ENCODE measurements around the gene TGM5. TPM values are rescaled to one million over a fixed set of nuclear protein-coding genes. Genes with fewer than 3 reads are reported as not detected.
"Not testable (repeated sequence)": the region's sequence is repeated elsewhere in the genome, so short reads cannot be mapped to it uniquely, and the experiment has no call there.

Gene TGM5
- total RNA-seq, 4 donors from 2014 or later: 0.28 to 5.0 (median 0.94) TPM; not detected in 1

DNA sequence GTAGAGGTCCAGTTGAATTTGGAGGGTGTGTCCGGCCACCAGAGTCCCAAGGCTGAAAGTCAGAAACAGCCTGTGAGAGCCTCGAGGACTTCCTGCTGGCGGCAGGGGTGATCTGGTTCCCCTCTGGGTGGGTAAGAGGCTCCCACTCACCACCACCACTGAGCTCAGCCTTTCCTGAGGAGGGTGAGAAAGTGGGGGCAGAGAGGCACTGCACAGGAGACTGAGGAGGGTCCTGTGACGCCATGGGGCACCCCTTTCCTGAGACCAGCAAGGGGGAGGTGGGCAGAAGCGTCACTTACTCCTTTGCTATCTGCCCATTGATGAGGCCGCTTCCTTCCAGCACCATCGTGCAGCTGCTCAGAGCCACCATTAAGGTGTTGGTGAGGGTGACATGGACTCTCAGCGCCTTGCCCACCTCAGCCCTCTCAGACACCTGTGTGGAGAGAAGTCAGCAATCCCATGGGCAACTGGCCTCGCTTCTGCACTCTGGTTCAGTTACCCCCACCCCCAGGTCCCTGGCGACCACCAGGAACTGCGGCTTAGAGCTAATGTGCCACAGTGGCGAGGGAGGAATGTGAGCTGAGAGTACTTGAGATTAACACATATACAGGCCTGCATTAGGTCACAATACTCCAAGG, 10.0 kb upstream of the TGM5 start:
- ATAC-seq (ENCODE audit: low FRiP score) (no peak), DNase-seq (ENCODE audit: low spot score) (no peak)
- TF ChIP-seq, protein P1, sequence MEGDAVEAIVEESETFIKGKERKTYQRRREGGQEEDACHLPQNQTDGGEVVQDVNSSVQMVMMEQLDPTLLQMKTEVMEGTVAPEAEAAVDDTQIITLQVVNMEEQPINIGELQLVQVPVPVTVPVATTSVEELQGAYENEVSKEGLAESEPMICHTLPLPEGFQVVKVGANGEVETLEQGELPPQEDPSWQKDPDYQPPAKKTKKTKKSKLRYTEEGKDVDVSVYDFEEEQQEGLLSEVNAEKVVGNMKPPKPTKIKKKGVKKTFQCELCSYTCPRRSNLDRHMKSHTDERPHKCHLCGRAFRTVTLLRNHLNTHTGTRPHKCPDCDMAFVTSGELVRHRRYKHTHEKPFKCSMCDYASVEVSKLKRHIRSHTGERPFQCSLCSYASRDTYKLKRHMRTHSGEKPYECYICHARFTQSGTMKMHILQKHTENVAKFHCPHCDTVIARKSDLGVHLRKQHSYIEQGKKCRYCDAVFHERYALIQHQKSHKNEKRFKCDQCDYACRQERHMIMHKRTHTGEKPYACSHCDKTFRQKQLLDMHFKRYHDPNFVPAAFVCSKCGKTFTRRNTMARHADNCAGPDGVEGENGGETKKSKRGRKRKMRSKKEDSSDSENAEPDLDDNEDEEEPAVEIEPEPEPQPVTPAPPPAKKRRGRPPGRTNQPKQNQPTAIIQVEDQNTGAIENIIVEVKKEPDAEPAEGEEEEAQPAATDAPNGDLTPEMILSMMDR (IDR thresholded peaks at IDR 0.05): no peak

DNA sequence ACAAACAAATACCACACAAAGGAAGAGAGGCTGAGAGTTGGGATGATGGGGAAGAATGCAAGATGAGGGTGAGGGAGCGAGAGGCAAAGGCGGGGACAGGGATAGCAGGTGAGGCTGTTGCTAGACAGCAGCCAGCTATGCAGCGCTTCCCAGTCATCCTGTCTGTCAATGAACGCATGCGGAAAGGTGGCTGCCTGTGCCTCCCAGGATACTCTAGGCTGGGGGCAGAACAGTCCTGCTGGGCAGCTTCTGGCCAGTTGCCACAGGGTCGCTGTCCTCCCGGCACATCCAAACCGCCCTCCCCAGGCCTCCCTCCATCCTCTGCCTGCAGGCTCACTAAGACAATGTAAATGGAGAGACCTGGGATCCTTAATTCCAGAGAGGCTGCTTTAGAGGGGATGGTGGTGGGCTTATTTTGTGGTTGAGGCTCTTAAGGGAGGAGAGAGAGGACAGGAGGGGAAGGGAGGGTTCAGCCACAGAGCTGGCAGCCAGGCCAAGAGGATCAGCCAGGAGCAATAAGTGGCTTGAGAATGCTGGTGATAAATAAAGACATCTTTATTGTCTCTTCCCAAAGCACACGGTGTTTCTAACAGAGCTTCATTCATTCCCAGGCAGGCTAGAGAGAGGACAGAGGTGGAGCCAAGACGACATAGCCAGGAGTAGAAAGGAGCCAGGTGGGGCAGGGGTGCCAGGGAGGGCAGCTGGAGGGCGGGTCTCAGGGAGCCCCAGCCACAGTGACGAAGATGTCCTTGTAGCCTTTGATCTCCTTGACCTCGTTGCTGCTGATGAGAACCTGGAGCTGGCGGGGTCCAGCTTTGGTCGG, 9.2 kb upstream of the TGM5 start:
- TF ChIP-seq, protein P1 (IDR thresholded peaks at IDR 0.05): no peak
- DNase-seq (ENCODE audit: low spot score) (no peak), ATAC-seq (ENCODE audit: low FRiP score) (no peak)

DNA sequence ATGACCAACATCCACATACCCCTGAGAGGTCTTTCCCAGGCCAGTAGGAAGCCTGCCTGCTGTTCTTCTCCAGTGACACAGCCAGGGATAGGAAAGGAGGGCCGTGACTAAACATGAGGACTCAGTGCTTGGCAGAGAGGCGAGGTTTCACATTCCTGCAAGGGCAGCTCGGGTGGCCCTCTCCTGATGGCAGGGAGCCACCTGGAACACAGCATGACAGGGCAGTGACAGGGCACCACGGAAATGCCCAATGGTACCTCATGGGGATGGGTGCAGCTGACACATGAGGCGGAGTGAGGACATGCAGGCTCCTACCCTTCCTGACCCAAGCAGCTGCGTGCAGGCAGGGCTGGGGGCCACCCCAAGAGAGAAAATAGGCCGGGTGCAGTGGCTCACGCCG, 7.4 kb upstream of the TGM5 start:
- TF ChIP-seq, protein P1 (IDR thresholded peaks at IDR 0.05): no peak
- ATAC-seq (ENCODE audit: low FRiP score) (no peak), DNase-seq (ENCODE audit: low spot score) (no peak)

DNA sequence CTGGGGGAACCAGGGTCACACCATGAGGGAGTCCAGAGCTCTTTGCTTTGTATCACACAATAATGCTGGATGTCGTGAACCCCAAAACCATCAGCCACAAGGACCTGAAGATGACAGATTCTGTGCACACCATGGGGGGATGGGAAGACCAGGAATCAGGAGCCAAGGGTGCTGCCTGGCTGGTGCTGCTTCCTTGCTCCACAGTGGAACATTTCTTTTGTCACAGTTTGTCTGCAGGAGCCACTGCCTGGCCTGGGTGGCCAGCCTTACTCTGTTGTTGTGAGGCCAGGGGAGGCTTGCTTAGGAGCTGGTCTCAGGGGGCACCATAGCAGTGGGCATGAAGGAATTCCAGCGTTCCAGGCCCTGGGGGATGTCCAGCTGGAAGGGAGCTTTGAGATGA, 6.5 kb upstream of the TGM5 start:
- ATAC-seq (ENCODE audit: low FRiP score) (no peak), DNase-seq (ENCODE audit: low spot score) (no peak)
- TF ChIP-seq, protein P1 (IDR thresholded peaks at IDR 0.05): no peak

DNA sequence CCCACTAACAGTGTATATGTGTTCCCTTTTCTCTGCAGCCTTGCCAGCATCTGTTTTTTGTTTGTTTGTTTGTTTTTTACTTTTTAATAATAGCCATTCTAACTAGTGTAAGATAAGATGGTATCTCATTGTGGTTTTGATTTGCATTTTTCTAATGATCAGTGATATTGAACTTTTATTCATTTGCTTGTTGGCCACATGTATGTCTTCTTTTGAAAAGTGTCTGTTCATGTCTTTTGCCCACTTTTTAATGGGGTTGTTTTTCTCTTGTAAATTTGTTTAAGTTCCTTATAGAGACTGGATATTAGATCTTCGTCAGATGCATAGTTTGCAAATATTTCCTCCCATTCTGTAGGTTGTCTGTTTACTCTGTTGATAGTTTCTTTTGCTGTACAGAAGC, 5.2 kb upstream of the TGM5 start:
- not testable (repeated sequence) for ATAC-seq (ENCODE audit: low FRiP score); DNase-seq (ENCODE audit: low spot score)

DNA sequence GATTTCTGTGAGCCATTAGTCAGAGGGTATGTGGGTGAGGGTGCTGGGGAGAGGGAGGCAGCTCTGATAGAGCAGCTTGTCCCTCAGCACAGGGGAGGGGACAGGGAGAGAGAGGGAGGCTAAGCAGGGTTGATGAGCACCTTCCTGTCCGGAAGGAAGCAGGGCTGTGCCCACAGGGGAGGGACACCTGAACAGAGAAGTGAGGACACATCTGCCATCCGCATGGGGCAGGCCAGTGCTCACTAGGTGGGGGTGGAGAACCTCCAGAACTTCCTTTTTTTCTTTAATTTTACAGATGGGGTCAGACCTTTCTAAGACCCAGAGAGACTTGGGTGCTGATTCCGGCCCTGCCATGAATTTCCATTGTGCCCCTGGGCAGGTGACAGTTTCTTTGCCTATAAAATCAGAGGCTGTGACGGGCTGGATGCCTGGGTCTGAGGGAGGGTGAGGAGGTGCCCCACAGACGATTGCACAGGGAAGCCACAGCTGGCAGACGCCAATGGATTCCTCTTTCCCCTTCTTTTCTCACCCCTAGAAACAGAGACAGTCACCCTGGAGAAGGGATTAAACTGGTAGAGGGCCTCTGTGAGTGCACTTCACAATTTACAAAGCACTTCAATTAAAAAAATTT, 4.1 kb upstream of the TGM5 start:
- TF ChIP-seq, protein P1 (IDR thresholded peaks at IDR 0.05): no peak
- DNase-seq (ENCODE audit: low spot score) (no peak), ATAC-seq (ENCODE audit: low FRiP score) (no peak)

DNA sequence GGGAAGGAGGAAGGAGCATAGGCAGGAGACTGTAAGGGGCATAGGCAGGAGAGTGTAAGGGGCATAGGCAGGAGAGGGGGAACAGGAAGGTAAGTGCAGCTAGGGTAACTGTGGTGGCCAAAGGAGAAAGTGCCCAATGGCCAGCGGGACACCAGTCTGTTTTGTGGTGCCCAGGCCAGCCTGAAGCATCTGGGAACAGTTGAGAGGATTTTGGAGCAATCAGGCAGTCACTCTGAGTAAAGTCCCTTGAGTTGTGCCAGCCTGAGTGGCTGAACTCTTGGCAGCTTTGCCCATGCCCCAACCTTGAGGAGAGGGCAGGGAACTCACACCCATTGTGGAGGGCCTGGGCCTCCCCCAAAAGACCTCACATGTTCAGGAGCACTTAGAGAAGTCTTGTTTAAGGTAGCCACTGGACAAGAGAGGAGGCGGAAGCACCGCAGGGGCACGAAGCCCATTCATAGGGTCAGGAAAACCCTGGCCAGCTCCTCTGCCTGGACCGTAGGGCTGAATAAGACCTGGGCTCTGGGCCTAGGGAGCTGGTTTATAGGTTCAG, 3.5 kb upstream of the TGM5 start:
- DNase-seq (ENCODE audit: low spot score) (no peak), ATAC-seq (ENCODE audit: low FRiP score) (no peak)
- TF ChIP-seq, protein P1 (IDR thresholded peaks at IDR 0.05): no peak
